IPS-NIHi7 (cell line): ENCODE data around the gene IGSF23.

Experiments
- DNase-seq: peaks from one replicate; pipeline ENCODE4 v3.0.0; 2012; ENCODE audit warnings: mixed read lengths; ENCODE audit errors: extremely low spot score

Gene IGSF23

DNA sequence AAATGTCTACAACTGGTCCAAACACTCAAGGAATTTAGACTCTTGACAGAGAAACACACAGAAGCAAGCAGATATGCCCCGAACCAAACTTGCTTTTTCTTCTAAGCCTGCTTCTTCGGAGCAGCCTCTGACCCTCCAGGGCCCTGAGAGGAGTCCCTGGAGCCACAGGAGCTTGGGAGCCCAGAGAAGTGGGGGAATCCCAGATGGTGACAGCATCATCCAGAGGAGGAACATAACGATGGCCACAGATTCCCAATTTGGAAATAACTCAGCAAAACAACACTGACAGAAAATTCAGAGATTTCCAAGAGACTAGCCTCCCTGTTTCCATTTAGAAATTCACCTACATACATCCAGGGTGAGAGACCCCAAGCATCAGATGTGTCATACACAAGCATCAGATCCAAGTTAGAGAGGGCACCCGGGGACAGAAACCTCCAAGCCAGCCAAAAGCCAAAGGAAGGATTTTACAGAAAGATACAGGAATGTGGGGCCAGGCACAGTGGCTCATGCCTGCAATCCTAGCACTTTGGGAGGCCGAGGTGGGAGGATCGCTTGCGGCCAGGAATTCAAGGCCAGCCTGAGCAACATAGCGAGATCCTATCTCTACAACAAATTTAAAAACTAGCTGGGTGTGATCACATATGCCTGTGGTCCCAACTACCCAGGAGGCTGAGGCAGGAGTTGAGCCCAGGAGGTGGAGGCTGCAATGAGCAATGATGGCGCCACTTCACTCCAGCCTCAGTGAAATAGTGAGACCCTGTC lies 28.3 kb downstream of the IGSF23 start:
- no peak for DNase-seq

DNA sequence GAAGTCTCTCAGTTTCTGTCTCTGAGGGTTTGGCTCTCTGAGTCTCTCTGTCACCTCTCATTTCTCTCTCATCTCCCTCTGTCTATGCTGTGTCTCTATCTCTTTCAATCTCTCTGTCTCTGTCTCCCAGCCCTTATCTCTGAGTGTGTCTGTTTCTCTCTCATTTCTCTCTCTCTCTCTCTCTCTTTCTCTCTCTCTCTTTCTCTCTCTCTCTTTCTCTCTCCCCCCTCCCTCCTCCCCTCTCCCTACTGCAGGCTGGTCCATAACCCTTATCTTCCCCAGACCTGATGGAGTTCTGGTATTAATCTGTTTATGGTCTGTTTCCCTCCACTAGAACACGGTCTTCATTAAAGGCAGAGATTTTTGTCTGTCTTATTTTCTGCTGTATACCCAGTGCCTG lies 29.0 kb downstream of the IGSF23 start:
- no peak for DNase-seq

GRCh38 chr19:44643605-44644401 lies 30.4 kb downstream of the IGSF23 start, which contains the start of gene PVR:
TSS of gene PVR (plus strand) at chr19:44643910. CDS start at chr19:44644097, 187 bp downstream.
- peak; percentile 93 for DNase-seq

- peak; percentile 68 for DNase-seq
Measured at GRCh38 chr19:44644402-44645016, 31.1 kb downstream of the IGSF23 start.

GRCh38 chr19:44645407-44646048 lies 32.2 kb downstream of the IGSF23 start:
- no peak for DNase-seq

DNA sequence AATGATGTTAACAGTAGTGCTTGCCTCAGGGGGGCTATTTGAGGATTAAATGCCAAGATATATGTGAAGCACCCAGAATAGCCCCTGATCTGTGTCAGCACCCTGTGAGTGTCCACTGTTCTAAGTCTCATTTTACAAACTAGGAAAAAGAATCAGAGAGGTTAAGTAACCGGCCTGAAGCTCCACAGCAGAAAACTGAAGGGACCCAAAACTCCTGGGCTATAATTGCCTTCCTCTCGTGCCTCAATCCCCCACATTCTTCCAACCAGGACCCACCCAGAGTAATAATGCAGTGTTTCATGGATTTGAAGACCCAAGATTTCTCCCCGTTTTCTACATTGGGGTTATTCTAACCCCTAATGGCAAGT lies 32.7 kb downstream of the IGSF23 start:
- DNase-seq, result no peak

GRCh38 chr19:44647144-44647543 lies 33.8 kb downstream of the IGSF23 start:
- no peak for DNase-seq

- DNase-seq, result no peak
Measured at GRCh38 chr19:44648631-44649251, 35.4 kb downstream of the IGSF23 start.

DNA sequence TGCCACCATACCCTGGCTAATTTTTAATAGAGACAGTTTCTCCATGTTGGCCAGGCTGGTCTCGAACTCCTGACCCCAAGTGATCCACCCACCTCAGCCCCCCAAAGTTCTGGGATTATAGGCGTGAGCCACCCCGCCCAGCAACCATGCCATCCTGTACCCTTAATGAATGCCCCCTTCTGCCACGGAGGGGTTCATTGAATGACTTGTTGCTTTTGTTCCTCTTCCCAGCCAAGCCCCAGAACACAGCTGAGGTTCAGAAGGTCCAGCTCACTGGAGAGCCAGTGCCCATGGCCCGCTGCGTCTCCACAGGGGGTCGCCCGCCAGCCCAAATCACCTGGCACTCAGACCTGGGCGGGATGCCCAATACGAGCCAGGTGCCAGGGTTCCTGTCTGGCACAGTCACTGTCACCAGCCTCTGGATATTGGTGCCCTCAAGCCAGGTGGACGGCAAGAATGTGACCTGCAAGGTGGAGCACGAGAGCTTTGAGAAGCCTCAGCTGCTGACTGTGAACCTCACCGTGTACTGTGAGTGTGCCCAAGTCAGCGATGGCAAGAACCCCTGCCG lies 36.3 kb downstream of the IGSF23 start:
- DNase-seq, result no peak

DNA sequence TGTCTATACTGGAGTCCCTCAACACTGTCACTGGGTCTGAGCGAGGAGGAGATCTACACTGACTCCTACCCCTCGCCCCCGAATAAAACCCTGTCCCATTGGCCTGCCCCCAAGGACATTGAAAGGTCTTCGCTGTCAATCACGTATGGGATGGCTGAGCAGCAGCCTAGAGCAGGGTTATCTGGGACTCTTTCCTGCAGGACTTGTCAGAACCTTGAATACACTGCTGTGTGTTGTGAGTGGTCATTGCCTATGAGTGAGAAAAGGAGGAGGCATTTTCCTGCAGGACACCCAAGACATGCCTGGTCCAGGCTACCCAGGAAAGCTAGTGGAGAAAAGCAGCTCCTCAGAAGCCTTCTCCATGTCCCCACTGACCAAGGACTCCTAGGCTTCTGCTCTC lies 40.0 kb downstream of the IGSF23 start:
- DNase-seq, result no peak

- DNase-seq, result peak; percentile 63
Measured at GRCh38 chr19:44653977-44654774, 40.8 kb downstream of the IGSF23 start.

GRCh38 chr19:44657211-44657921 lies 44.0 kb downstream of the IGSF23 start:
- DNase-seq, result peak; percentile 92

DNA sequence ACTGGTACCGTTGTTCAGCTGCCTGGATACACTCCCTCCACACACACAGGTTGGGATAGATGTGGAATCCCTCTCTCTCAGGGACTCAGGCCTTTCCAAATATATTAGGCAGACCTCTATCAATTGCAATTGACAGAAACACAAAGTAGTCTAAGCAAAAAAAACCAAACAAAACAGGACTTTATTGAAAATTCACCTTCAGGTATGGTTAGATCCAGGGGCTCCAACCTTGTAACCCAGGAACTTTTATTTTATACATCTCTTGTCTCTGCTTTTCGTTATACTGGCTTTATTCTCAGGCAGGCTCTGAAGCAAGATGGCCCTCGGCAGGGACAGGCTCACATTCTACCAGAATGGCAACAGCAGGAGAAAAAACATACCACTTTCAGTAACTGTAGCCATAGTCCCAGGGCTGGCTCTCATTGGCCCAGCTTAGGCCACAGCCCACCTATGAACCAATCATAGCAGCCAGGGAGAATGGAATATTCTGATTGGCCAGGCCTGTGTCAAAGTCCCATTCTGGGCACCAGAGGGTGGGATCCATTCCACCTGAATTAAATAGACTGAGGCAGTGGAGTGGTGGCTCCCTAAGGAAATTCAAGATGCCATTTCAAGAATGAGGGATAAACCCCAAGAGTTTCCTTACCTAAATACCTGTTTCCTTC lies 44.8 kb downstream of the IGSF23 start:
- DNase-seq, result no peak

DNA sequence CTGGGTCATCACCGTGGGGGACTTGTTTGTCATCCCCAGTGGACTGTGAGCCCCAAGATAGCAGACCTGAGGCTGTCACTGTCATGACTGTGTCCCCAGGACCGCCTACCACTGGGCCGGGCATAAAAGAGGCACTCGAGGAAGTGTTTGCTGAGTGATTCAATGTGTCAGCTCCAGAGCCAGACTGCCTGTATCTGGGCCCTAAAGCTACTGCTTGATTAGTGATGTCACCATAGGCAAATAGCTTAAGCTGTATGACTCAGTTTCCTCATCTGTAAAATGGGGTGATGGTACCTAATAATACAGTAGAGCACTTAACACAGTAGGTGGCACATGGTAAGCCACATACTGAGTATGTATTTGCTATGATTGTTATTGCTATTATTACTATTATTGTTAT lies 46.7 kb downstream of the IGSF23 start:
- no peak for DNase-seq

- no peak for DNase-seq
Measured at GRCh38 chr19:44661205-44661604, 47.8 kb downstream of the IGSF23 start.

GRCh38 chr19:44661904-44662303 lies 48.5 kb downstream of the IGSF23 start:
- no peak for DNase-seq

GRCh38 chr19:44662691-44663385 lies 49.5 kb downstream of the IGSF23 start:
- DNase-seq, result no peak

GRCh38 chr19:44663996-44664395 lies 50.6 kb downstream of the IGSF23 start:
- no peak for DNase-seq

DNA sequence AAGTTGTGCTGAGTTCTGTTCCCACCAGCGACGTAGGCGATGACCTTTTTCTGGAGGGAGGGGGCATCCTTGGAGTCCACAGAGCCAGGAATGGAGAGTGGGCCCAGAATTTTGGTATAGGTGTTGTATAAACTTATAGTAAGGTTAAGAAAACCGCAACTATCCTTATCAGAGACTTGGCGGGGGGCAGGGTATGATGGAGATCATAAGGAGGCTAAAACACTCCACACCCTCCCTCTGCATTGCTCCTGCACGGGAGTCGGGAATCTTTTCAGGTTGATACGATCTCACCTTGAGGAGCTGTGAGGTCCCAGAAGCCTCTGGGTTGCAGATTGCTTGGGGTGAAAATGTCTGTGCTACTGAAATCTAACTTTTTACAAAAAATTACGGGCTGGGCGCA lies 51.6 kb downstream of the IGSF23 start:
- DNase-seq, result no peak
